ENCODE results near the gene DCLK2. TPM values are rescaled to one million over a fixed set of nuclear protein-coding genes. Genes with fewer than 3 reads are reported as not detected.

The DCLK2 gene
- total RNA-seq, 1 donor from 2014 or later, result 34.2 TPM

DNA sequence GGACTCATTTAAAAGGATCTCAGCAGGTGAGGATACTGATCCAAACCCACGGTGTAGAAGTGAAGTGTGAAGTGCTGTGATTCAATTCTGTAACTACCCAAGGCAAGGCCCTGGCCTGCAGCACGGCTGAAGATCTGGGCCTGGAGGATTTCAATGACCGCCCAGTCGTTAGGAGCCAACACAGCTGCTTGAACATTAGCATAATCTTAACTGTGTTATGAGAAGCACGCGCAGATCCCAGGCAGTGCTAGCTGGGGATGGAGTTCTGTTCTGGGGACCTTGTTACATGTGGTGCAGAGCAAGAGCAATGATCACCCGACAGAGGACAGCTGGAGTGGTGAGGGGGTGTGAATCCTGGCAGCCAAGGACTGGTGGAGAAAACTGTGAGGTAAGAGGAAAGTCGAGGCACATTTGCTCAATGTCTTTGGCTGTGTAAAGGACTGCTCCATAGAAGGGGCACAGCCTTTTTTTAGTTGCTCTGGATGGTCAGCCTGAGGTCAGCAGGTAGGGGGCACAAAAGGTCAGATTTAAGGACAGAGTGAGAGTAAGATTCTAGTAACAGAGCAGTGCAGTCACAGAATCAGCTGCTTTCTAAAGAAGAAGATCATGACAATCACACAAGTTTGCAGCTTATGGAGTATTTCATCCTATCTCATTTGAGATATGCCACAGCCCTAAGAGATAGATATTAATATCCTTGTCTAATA, 181.8 kb downstream of the DCLK2 start:
- Histone ChIP-seq H3K36me3 (peaks cover 8 to 21% of the 10 kb centered on the region in 2 donors), H3K9me3 (no peaks in the 10 kb centered on the region), H3K4me3 (no peak overlapping the region), H3K27me3 (no peaks in the 10 kb centered on the region), H3K4me1 (no peaks in the 10 kb centered on the region), H3K27ac (no peak overlapping the region)
- no peak for DNase-seq (ENCODE audit: low spot score in 2 of 2)
- intact Hi-C loops (cut with DNase I), result no loop called here
- TF ChIP-seq, protein P1, sequence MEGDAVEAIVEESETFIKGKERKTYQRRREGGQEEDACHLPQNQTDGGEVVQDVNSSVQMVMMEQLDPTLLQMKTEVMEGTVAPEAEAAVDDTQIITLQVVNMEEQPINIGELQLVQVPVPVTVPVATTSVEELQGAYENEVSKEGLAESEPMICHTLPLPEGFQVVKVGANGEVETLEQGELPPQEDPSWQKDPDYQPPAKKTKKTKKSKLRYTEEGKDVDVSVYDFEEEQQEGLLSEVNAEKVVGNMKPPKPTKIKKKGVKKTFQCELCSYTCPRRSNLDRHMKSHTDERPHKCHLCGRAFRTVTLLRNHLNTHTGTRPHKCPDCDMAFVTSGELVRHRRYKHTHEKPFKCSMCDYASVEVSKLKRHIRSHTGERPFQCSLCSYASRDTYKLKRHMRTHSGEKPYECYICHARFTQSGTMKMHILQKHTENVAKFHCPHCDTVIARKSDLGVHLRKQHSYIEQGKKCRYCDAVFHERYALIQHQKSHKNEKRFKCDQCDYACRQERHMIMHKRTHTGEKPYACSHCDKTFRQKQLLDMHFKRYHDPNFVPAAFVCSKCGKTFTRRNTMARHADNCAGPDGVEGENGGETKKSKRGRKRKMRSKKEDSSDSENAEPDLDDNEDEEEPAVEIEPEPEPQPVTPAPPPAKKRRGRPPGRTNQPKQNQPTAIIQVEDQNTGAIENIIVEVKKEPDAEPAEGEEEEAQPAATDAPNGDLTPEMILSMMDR (IDR thresholded peaks at IDR 0.05), result no peak

DNA sequence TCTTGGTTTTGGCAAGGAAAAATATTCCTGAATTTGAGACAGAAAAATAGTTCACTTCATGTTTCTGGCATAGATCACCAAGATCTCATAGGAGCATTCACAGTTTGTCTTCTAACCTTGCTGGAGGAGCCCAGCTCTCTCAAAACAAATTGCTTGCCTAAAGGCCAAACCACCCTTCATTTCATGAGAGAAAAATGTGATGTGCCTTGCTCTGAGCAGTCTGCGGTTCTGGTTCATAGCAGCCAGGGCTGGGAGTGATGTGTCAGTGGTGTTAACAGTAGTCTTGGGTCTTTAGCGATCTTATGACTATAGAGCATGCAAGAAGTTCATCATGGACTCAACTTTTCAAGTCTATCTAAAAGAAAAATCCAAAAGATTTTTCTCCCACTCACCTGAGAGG, 183.3 kb downstream of the DCLK2 start:
- peaks cover 3 to 21% of the 10 kb centered on the region in 2 donors for H3K36me3 ChIP-seq
- DNase-seq (ENCODE audit: low spot score in 2 of 2), result no peak
- H3K4me3 ChIP-seq, result no peak overlapping the region
- H3K27ac ChIP-seq, result peak overlapping the region in 1 of 2 donors; percentile 44
- H3K27me3 ChIP-seq, result no peaks in the 10 kb centered on the region
- intact Hi-C loops (cut with DNase I), result no loop called here
- H3K9me3 ChIP-seq, result peaks cover 0 to 5% of the 10 kb centered on the region in 2 donors
- H3K4me1 ChIP-seq, result no peaks in the 10 kb centered on the region
- TF ChIP-seq, protein P1 (IDR thresholded peaks at IDR 0.05), result no peak

GRCh38 chr4:150262611-150263010, 184.4 kb downstream of the DCLK2 start:
- Histone ChIP-seq H3K4me1 (no peaks in the 10 kb centered on the region), H3K36me3 (peaks cover 0 to 21% of the 10 kb centered on the region in 2 donors), H3K9me3 (peaks cover 0 to 7% of the 10 kb centered on the region in 2 donors), H3K27ac (no peak overlapping the region), H3K4me3 (no peak overlapping the region), H3K27me3 (no peaks in the 10 kb centered on the region)
- DNase-seq (ENCODE audit: low spot score in 2 of 2), result no peak
- intact Hi-C loops (cut with DNase I), result no loop called here
- TF ChIP-seq, protein P1 (IDR thresholded peaks at IDR 0.05), result no peak

DNA sequence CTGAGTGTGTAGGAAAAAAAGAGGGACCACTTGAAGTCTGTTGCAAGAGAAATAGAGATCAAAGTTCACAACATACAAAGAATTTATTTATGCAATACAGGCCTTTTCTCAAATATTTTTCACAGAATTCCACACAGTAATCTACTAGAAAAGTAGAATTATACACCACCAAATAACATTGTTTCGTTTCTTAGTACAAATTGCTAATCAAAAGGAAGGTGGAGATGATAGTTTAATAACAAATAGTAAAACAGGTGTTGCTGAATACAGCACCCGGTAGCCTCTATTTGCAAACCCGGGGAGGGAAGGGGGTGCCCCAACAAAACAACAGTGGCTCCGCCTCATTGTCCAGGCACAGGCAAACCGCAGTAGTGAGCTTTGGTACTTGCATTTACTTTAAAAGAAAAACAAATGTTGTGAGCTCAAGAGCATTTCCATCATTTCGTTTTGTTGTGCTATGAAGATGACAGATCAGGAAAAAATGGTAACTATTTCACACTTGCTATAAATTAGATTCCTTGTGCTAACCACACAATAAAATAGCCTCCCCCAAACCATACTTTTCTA, 186.4 kb downstream of the DCLK2 start:
- intact Hi-C loops (cut with DNase I), result no loop called here
- Histone ChIP-seq H3K4me1 (no peaks in the 10 kb centered on the region), H3K27me3 (no peaks in the 10 kb centered on the region), H3K27ac (no peak overlapping the region), H3K36me3 (peaks cover 0 to 21% of the 10 kb centered on the region in 2 donors), H3K9me3 (peaks cover 0 to 15% of the 10 kb centered on the region in 2 donors), H3K4me3 (no peak overlapping the region)
- TF ChIP-seq, protein P1 (IDR thresholded peaks at IDR 0.05), result no peak
- DNase-seq (ENCODE audit: low spot score in 2 of 2), result no peak

GRCh38 chr4:150265806-150266205, 187.6 kb downstream of the DCLK2 start:
- intact Hi-C loops (cut with DNase I), result no loop called here
- no peaks in the 10 kb centered on the region for H3K4me1 ChIP-seq
- DNase-seq (ENCODE audit: low spot score in 2 of 2), result no peak
- no peak overlapping the region for H3K4me3 ChIP-seq
- peaks cover 0 to 23% of the 10 kb centered on the region in 2 donors for H3K9me3 ChIP-seq
- peaks cover 0 to 23% of the 10 kb centered on the region in 2 donors for H3K36me3 ChIP-seq
- TF ChIP-seq, protein P1 (IDR thresholded peaks at IDR 0.05), result no peak
- H3K27ac ChIP-seq, result no peak overlapping the region
- no peaks in the 10 kb centered on the region for H3K27me3 ChIP-seq
